Measurements from ENCODE around the gene LSM8.

GRCh38 chr7:118202061-118202460 is 18.1 kb downstream of the LSM8 start:
- TF ChIP-seq EZH2phosphoT487 (IDR thresholded peaks at IDR 0.05; ENCODE audit: insufficient read depth, low read depth), result no peak
- TF ChIP-seq EZH2 (IDR thresholded peaks at IDR 0.05; ENCODE audit: insufficient read depth, poor library complexity, severe bottlenecking), result no peak

Data from GM23248 (cell line).